HEK293 (cell line): ENCODE measurements around the gene ARPC1A.

Source experiments
- CTCF ChIA-PET: fragments of 350-600 bp; formaldehyde crosslinking; extraction: SDS; loops from one replicate; lab custom pipeline; 2021; ENCODE audit warnings: antibody characterized with exemption; lab: Yijun Ruan, JAX
- POLR2A ChIA-PET: fragments of 300-600 bp; formaldehyde crosslinking; extraction: SDS; loops from one replicate; lab custom pipeline; 2020; ENCODE audit warnings: antibody characterized with exemption, inconsistent platforms; lab: Yijun Ruan, JAX
- H3K27ac ChIP-seq: fragments of 200-500 bp; sonication (Bioruptor generic); 2 replicates; pipeline ENCODE4 v1.5.1; 2014; ENCODE audit warnings: low read depth, low read length, control low read depth, inconsistent platforms; ENCODE audit errors: extremely low read depth
- H3K36me3 ChIP-seq, 2 experiments: fragments of 200-500 bp in 1 of 2; sonication (Bioruptor generic) in 1 of 2; 1 replicate in 1 of 2; 2 replicates in 1 of 2; pipeline ENCODE4 v1.5.1; 2014 to 2017; ENCODE audit warnings: inconsistent platforms in 2 of 2, low read length in 2 of 2; ENCODE audit not compliant: control insufficient read depth in 2 of 2, insufficient read depth in 1 of 2
- H3K4me1 ChIP-seq: fragments of 200-500 bp; sonication (Bioruptor generic); 2 replicates; pipeline ENCODE4 v1.5.1; 2014; ENCODE audit warnings: mild to moderate bottlenecking, low read length, inconsistent platforms; ENCODE audit not compliant: control insufficient read depth, insufficient read depth
- H3K4me3 ChIP-seq: 2 replicates; pipeline ENCODE4 v1.5.1; 2011; ENCODE audit warnings: low read depth, mild to moderate bottlenecking, control low read depth, low read length, moderate library complexity
- H3K9me3 ChIP-seq: fragments of 200-500 bp; sonication (Bioruptor generic); 2 replicates; pipeline ENCODE4 v1.5.1; 2014; ENCODE audit warnings: low read depth, low read length, inconsistent platforms; ENCODE audit not compliant: control insufficient read depth, insufficient read depth
- CTCF ChIP-seq: fragments of 450-650 bp; formaldehyde crosslinking; IDR thresholded peaks from 2 replicates; pipeline ENCODE4 v1.5.1; 2016; ENCODE audit warnings: missing biosample characterization, missing genetic modification characterization
- HIC1 ChIP-seq: fragments of 450-650 bp; formaldehyde crosslinking; IDR thresholded peaks from 2 replicates; pipeline ENCODE4 v1.5.1; 2016; ENCODE audit warnings: missing biosample characterization, missing genetic modification characterization
- KLF1 ChIP-seq: fragments of 450-650 bp; formaldehyde crosslinking; IDR thresholded peaks from 2 replicates; pipeline ENCODE4 v1.5.1; 2016; ENCODE audit warnings: missing biosample characterization, missing genetic modification characterization
- PRDM10 ChIP-seq: fragments of 450-650 bp; formaldehyde crosslinking; IDR thresholded peaks from 2 replicates; pipeline ENCODE4 v1.5.1; 2016; ENCODE audit warnings: missing biosample characterization, missing genetic modification characterization
- TCF7L2 ChIP-seq: IDR thresholded peaks from 2 replicates; pipeline ENCODE4 v1.6.1; 2011; ENCODE audit warnings: low read depth, mild to moderate bottlenecking, inconsistent platforms, low read length, moderate library complexity, borderline replicate concordance
- ZBTB17 ChIP-seq: fragments of 450-650 bp; formaldehyde crosslinking; IDR thresholded peaks from 2 replicates; pipeline ENCODE4 v1.5.1; 2016; ENCODE audit warnings: missing biosample characterization, missing genetic modification characterization
- ZFP69B ChIP-seq: fragments of 450-650 bp; formaldehyde crosslinking; IDR thresholded peaks from 2 replicates; pipeline ENCODE4 v1.5.1; 2016; ENCODE audit warnings: missing biosample characterization, missing genetic modification characterization
- ZNF121 ChIP-seq: fragments of 450-650 bp; formaldehyde crosslinking; IDR thresholded peaks from 2 replicates; pipeline ENCODE4 v1.5.1; 2016; ENCODE audit warnings: missing biosample characterization, missing genetic modification characterization
- ZNF404 ChIP-seq: fragments of 450-650 bp; formaldehyde crosslinking; IDR thresholded peaks from 2 replicates; pipeline ENCODE4 v1.5.1; 2017; ENCODE audit warnings: missing biosample characterization, missing genetic modification characterization
- ZNF449 ChIP-seq: fragments of 450-650 bp; formaldehyde crosslinking; IDR thresholded peaks from 2 replicates; pipeline ENCODE4 v1.5.1; 2017; ENCODE audit warnings: missing biosample characterization, mild to moderate bottlenecking, missing genetic modification characterization, moderate library complexity
- ZNF561 ChIP-seq: fragments of 450-650 bp; IDR thresholded peaks from 2 replicates; pipeline ENCODE4 v1.5.1; 2018; ENCODE audit warnings: missing biosample characterization, missing genetic modification characterization, borderline replicate concordance
- ZNF610 ChIP-seq: fragments of 450-650 bp; formaldehyde crosslinking; IDR thresholded peaks from 2 replicates; pipeline ENCODE4 v1.5.1; 2016; ENCODE audit warnings: missing biosample characterization, missing genetic modification characterization, borderline replicate concordance
- ZNF621 ChIP-seq: fragments of 450-650 bp; formaldehyde crosslinking; IDR thresholded peaks from 2 replicates; pipeline ENCODE4 v1.5.1; 2017; ENCODE audit warnings: missing biosample characterization, missing genetic modification characterization
- ZNF654 ChIP-seq: fragments of 450-650 bp; formaldehyde crosslinking; IDR thresholded peaks from 2 replicates; pipeline ENCODE4 v1.5.1; 2016; ENCODE audit warnings: low read depth, missing biosample characterization, missing genetic modification characterization
- ZNF660 ChIP-seq: fragments of 450-650 bp; IDR thresholded peaks from 2 replicates; pipeline ENCODE4 v1.5.1; 2018; ENCODE audit warnings: missing biosample characterization, mild to moderate bottlenecking, missing genetic modification characterization
- ZNF785 ChIP-seq: fragments of 450-650 bp; formaldehyde crosslinking; IDR thresholded peaks from 2 replicates; pipeline ENCODE4 v1.5.1; 2016; ENCODE audit warnings: missing biosample characterization, missing genetic modification characterization
- TF ChIP-seq, protein P1 (sequence below): fragments of 450-650 bp; formaldehyde crosslinking; IDR thresholded peaks from 2 replicates; pipeline ENCODE4 v1.5.1; 2016; ENCODE audit warnings: missing biosample characterization, missing genetic modification characterization
- TF ChIP-seq, protein P2 (sequence below): fragments of 450-650 bp; formaldehyde crosslinking; IDR thresholded peaks from 2 replicates; pipeline ENCODE4 v1.5.1; 2017; ENCODE audit warnings: missing biosample characterization, missing genetic modification characterization

Gene ARPC1A

GRCh38 chr7:99312316-99313203 is 13.1 kb upstream of the ARPC1A start:
- no peaks in the 10 kb centered on the region for H3K36me3 ChIP-seq
- ChIA-PET POLR2A (no interaction called here), CTCF (interaction anchor here (0.6 to 2.9 kb wide), 25 partner anchors 8 to 401 kb away, joined by 3 to 14 read pairs (median 3); no protein-coding TSS in a partner anchor)
- no peaks in the 10 kb centered on the region for H3K9me3 ChIP-seq
- TF ChIP-seq ZFP69B (tag by site-specific recombination) (no peak), ZNF660 (peak; percentile 65), ZBTB17 (tag by site-specific recombination) (no peak), CTCF (peak; percentile 56), ZNF404 (tag by site-specific recombination) (no peak), ZNF654 (peak; percentile 77), PRDM10 (tag by site-specific recombination) (0 out of 2 replicates have a peak, but pooled peaks have one; percentile 10), ZNF785 (tag by site-specific recombination) (no peak), ZNF561 (0 out of 2 replicates have a peak, but pooled peaks have one; percentile 20)
- TF ChIP-seq, protein P1, sequence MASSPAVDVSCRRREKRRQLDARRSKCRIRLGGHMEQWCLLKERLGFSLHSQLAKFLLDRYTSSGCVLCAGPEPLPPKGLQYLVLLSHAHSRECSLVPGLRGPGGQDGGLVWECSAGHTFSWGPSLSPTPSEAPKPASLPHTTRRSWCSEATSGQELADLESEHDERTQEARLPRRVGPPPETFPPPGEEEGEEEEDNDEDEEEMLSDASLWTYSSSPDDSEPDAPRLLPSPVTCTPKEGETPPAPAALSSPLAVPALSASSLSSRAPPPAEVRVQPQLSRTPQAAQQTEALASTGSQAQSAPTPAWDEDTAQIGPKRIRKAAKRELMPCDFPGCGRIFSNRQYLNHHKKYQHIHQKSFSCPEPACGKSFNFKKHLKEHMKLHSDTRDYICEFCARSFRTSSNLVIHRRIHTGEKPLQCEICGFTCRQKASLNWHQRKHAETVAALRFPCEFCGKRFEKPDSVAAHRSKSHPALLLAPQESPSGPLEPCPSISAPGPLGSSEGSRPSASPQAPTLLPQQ (tag by site-specific recombination): no peak
- H3K27ac ChIP-seq: no peak overlapping the region
- H3K4me1 ChIP-seq: no peaks in the 10 kb centered on the region
- no peak overlapping the region for H3K4me3 ChIP-seq

GRCh38 chr7:99313204-99313573 is 12.5 kb upstream of the ARPC1A start:
- no peaks in the 10 kb centered on the region for H3K4me1 ChIP-seq
- ChIA-PET CTCF (interaction anchor here (0.6 to 2.9 kb wide), 22 partner anchors 8 to 401 kb away, joined by 3 to 12 read pairs (median 4); no protein-coding TSS in a partner anchor), POLR2A (interaction anchor here (0.6 kb wide), 1 partner anchor 864 kb away, joined by 6 read pairs; the partner anchor contains the start of gene GPC2)
- H3K36me3 ChIP-seq: no peaks in the 10 kb centered on the region
- H3K27ac ChIP-seq: no peak overlapping the region
- H3K4me3 ChIP-seq: no peak overlapping the region
- TF ChIP-seq TCF7L2: no peak
- no peak for TF ChIP-seq ZNF610 (tag by site-specific recombination)
- peak; percentile 94 for TF ChIP-seq ZNF121
- no peaks in the 10 kb centered on the region for H3K9me3 ChIP-seq

GRCh38 chr7:99314504-99314903 is 11.2 kb upstream of the ARPC1A start:
- no peak overlapping the region for H3K4me3 ChIP-seq
- ChIA-PET CTCF (interaction anchor here (0.6 to 2.9 kb wide), 3 partner anchors 15 to 287 kb away, joined by 3 to 12 read pairs (median 3); no protein-coding TSS in a partner anchor), POLR2A (interaction anchor here (1.4 kb wide), 1 partner anchor 11 kb away, joined by 4 read pairs; the partner anchor contains the start of gene ARPC1A)
- H3K9me3 ChIP-seq: no peaks in the 10 kb centered on the region
- H3K27ac ChIP-seq: no peak overlapping the region
- H3K36me3 ChIP-seq: no peaks in the 10 kb centered on the region
- H3K4me1 ChIP-seq: no peaks in the 10 kb centered on the region
- TF ChIP-seq ZNF621 (tag by site-specific recombination) (no peak), KLF1 (tag by site-specific recombination) (peak; percentile 80), ZNF449 (no peak), HIC1 (no peak)
- TF ChIP-seq, protein P2, sequence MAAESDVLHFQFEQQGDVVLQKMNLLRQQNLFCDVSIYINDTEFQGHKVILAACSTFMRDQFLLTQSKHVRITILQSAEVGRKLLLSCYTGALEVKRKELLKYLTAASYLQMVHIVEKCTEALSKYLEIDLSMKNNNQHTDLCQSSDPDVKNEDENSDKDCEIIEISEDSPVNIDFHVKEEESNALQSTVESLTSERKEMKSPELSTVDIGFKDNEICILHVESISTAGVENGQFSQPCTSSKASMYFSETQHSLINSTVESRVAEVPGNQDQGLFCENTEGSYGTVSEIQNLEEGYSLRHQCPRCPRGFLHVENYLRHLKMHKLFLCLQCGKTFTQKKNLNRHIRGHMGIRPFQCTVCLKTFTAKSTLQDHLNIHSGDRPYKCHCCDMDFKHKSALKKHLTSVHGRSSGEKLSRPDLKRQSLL (tag by site-specific recombination): no peak
